Measurements from ENCODE around the gene TNFRSF9. TPM values are rescaled to one million over a fixed set of nuclear protein-coding genes. Genes with fewer than 3 reads are reported as not detected.
A peak's percentile ranks its signal among the peaks of the same experiment; 100 is the strongest.
"Not testable (repeated sequence)": the region's sequence is repeated elsewhere in the genome, so short reads cannot be mapped to it uniquely, and the experiment has no call there.

The TNFRSF9 gene
- polyA plus RNA-seq, 1 donor (not counting 4 experiments of a cell fraction or from before 2014, with no cell fraction given), result not detected

DNA sequence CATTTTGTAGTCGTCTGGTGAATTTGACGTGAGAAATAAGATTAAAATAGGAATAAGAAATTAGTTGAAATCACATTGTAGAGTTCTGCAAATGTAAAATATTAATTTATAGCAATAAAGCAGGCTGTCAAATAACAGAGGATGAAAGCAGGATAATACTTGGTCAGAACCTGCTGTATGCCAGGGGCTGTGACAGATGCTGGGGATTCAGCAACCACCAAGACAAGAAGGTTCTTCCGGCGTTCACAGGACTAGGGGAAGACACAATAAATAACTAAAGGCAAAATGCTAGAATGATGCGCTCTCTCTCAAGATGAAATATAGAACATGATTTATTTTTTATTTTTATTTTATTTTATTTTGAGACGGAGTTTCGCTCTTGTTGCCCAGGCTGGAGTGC, 14.0 kb upstream of the TNFRSF9 start:
- Histone ChIP-seq H4K20me1 (ENCODE audit: control insufficient read depth, extremely low read depth, insufficient read depth, low read length) (no peaks in the 10 kb centered on the region), H3K9me3 (ENCODE audit: control insufficient read depth, low read depth, low read length) (no peaks in the 10 kb centered on the region), H3K9me1 (ENCODE audit: control insufficient read depth, extremely low read depth, insufficient read depth, low read length) (no peaks in the 10 kb centered on the region), H3K27me3 (ENCODE audit: control insufficient read depth, extremely low read depth, insufficient read depth, low read length) (no peaks in the 10 kb centered on the region), H3K4me3 (ENCODE audit: control insufficient read depth in 2 of 3, extremely low read depth in 1 of 3, insufficient read depth in 2 of 3, low read depth in 1 of 3, low read length in 3 of 3) (peak overlapping the region; percentile 48 to 70 (median 66)), H3K36me3 (ENCODE audit: control insufficient read depth in 2 of 2, extremely low read depth in 1 of 2, insufficient read depth in 2 of 2, low read length in 2 of 2) (no peaks in the 10 kb centered on the region), H2AFZ (ENCODE audit: control insufficient read depth, low read length) (peak overlapping the region; percentile 97), H3K4me2 (ENCODE audit: control insufficient read depth, extremely low read depth, insufficient read depth, low read depth, low read length) (peak overlapping the region; percentile 96), H3K9ac (ENCODE audit: control insufficient read depth, extremely low read depth, insufficient read depth, low read length) (peak overlapping the region; percentile 68), H3K4me1 (ENCODE audit: control insufficient read depth, extremely low read depth, insufficient read depth, low read length) (peaks cover 5% of the 10 kb centered on the region), H3K27ac (ENCODE audit: control insufficient read depth, insufficient read depth, low read length) (peak overlapping the region; percentile 41), H3K79me2 (ENCODE audit: control insufficient read depth, insufficient read depth, low read length) (no peaks in the 10 kb centered on the region)
- FAIRE-seq (no peak), DNase-seq (ENCODE audit: low read depth, low spot score) (no peak)
- dilution Hi-C loops (cut with MboI; ENCODE audit: extremely low pct_ligation_motif_present, low sequenced_read_pairs), result no loop called here
- TF ChIP-seq EZH2 (IDR thresholded peaks at IDR 0.05; ENCODE audit: low read length), result no peak
- TF ChIP-seq, protein P1, sequence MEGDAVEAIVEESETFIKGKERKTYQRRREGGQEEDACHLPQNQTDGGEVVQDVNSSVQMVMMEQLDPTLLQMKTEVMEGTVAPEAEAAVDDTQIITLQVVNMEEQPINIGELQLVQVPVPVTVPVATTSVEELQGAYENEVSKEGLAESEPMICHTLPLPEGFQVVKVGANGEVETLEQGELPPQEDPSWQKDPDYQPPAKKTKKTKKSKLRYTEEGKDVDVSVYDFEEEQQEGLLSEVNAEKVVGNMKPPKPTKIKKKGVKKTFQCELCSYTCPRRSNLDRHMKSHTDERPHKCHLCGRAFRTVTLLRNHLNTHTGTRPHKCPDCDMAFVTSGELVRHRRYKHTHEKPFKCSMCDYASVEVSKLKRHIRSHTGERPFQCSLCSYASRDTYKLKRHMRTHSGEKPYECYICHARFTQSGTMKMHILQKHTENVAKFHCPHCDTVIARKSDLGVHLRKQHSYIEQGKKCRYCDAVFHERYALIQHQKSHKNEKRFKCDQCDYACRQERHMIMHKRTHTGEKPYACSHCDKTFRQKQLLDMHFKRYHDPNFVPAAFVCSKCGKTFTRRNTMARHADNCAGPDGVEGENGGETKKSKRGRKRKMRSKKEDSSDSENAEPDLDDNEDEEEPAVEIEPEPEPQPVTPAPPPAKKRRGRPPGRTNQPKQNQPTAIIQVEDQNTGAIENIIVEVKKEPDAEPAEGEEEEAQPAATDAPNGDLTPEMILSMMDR (optimal IDR thresholded peaks at IDR 0.05 in 1 of 3, IDR thresholded peaks at IDR 0.05 in 1 of 3, conservative IDR thresholded peaks at IDR 0.05 in 1 of 3; ENCODE audit: extremely low read depth in 1 of 3, insufficient read depth in 2 of 3, low read length in 3 of 3), result no peak

DNA sequence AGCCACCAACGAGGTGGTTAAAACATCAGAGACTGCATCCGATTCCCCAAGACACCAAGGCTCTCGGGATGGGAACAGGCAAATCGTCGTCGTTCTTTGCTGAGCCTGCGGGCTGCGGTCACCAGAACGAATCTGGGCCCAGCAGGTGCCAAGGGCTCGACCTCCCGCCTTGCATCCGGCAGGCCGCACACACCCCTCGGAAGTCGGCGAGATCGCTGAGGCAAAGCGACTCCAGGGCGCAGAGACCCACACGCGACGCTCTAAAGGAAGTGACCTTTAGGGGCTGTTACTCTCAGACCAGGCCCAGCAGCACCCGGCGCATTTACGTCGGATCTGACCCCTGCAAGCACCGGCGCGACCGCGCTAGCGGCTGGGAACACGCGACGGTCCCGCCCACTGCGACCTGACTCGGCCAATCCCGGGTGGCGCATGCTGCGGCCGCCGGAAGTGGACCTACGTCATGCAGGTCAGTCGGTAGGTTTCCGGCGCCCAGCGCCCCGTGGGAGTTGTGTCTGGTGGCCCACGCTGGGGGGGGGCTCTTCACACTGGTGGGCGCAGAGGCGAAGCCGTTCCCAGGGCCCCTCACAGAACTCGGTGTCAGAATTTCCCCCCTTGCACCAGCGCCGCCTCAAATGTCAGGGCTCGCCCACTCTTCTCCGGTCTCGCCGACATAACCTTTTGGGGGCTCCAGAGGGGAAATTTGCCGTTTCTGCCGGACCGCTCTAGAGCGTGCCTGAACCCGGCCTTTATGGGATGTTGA, 13.4 kb upstream of the TNFRSF9 start:
- Histone ChIP-seq H4K20me1 (ENCODE audit: control insufficient read depth, extremely low read depth, insufficient read depth, low read length) (no peaks in the 10 kb centered on the region), H3K4me2 (ENCODE audit: control insufficient read depth, extremely low read depth, insufficient read depth, low read depth, low read length) (peak overlapping the region; percentile 96), H3K9me3 (ENCODE audit: control insufficient read depth, low read depth, low read length) (no peaks in the 10 kb centered on the region), H2AFZ (ENCODE audit: control insufficient read depth, low read length) (peak overlapping the region; percentile 97), H3K9me1 (ENCODE audit: control insufficient read depth, extremely low read depth, insufficient read depth, low read length) (no peaks in the 10 kb centered on the region), H3K4me3 (ENCODE audit: control insufficient read depth in 2 of 3, extremely low read depth in 1 of 3, insufficient read depth in 2 of 3, low read depth in 1 of 3, low read length in 3 of 3) (peak overlapping the region; percentile 48 to 70 (median 66)), H3K4me1 (ENCODE audit: control insufficient read depth, extremely low read depth, insufficient read depth, low read length) (peaks cover 10% of the 10 kb centered on the region), H3K79me2 (ENCODE audit: control insufficient read depth, insufficient read depth, low read length) (no peaks in the 10 kb centered on the region), H3K27ac (ENCODE audit: control insufficient read depth, insufficient read depth, low read length) (peak overlapping the region; percentile 41), H3K27me3 (ENCODE audit: control insufficient read depth, extremely low read depth, insufficient read depth, low read length) (no peaks in the 10 kb centered on the region), H3K36me3 (ENCODE audit: control insufficient read depth in 2 of 2, extremely low read depth in 1 of 2, insufficient read depth in 2 of 2, low read length in 2 of 2) (no peaks in the 10 kb centered on the region), H3K9ac (ENCODE audit: control insufficient read depth, extremely low read depth, insufficient read depth, low read length) (peak overlapping the region; percentile 68)
- TF ChIP-seq EZH2 (IDR thresholded peaks at IDR 0.05; ENCODE audit: low read length), result no peak
- TF ChIP-seq, protein P1 (optimal IDR thresholded peaks at IDR 0.05 in 1 of 3, IDR thresholded peaks at IDR 0.05 in 1 of 3, conservative IDR thresholded peaks at IDR 0.05 in 1 of 3; ENCODE audit: extremely low read depth in 1 of 3, insufficient read depth in 2 of 3, low read length in 3 of 3), result no peak
- DNase-seq (ENCODE audit: low read depth, low spot score) (no peak), FAIRE-seq (peak; percentile 82)
- dilution Hi-C loops (cut with MboI; ENCODE audit: extremely low pct_ligation_motif_present, low sequenced_read_pairs), result no loop called here

DNA sequence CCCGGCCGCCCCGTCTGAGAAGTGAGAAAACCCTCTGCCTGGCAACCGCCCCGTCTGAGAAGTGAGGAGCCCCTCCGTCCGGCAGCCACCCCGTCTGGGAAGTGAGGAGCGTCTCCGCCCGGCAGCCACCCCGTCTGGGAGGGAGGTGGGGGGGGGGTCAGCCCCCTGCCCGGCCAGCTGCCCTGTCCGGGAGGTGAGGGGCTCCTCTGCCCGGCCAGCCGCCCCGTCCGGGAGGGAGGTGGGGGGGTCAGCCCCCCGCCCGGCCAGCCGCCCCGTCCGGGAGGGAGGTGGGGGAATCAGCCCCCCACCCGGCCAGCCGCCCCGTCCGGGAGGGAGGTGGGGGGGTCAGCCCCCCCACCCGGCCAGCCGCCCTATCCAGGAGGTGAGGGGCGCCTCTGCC, 12.2 kb upstream of the TNFRSF9 start:
- H3K27me3 ChIP-seq (ENCODE audit: control insufficient read depth, extremely low read depth, insufficient read depth, low read length); H3K9me1 ChIP-seq (ENCODE audit: control insufficient read depth, extremely low read depth, insufficient read depth, low read length); H4K20me1 ChIP-seq (ENCODE audit: control insufficient read depth, extremely low read depth, insufficient read depth, low read length); H3K36me3 ChIP-seq (ENCODE audit: control insufficient read depth in 2 of 2, extremely low read depth in 1 of 2, insufficient read depth in 2 of 2, low read length in 2 of 2); H2AFZ ChIP-seq (ENCODE audit: control insufficient read depth, low read length); H3K9ac ChIP-seq (ENCODE audit: control insufficient read depth, extremely low read depth, insufficient read depth, low read length); H3K4me2 ChIP-seq (ENCODE audit: control insufficient read depth, extremely low read depth, insufficient read depth, low read depth, low read length); H3K4me3 ChIP-seq (ENCODE audit: control insufficient read depth in 2 of 3, extremely low read depth in 1 of 3, insufficient read depth in 2 of 3, low read depth in 1 of 3, low read length in 3 of 3); H3K27ac ChIP-seq (ENCODE audit: control insufficient read depth, insufficient read depth, low read length); DNase-seq (ENCODE audit: low read depth, low spot score); H3K9me3 ChIP-seq (ENCODE audit: control insufficient read depth, low read depth, low read length); H3K79me2 ChIP-seq (ENCODE audit: control insufficient read depth, insufficient read depth, low read length); dilution Hi-C loops (cut with MboI; ENCODE audit: extremely low pct_ligation_motif_present, low sequenced_read_pairs); FAIRE-seq: not testable (repeated sequence)
- H3K4me1 ChIP-seq (ENCODE audit: control insufficient read depth, extremely low read depth, insufficient read depth, low read length), result peaks cover 13% of the 10 kb centered on the region

Data from keratinocyte (primary cell).